Karpas-422 (cell line): Measurements from ENCODE around the gene PLAC9. TPM values are rescaled to one million over a fixed set of nuclear protein-coding genes. Genes with fewer than 3 reads are reported as not detected.
"Not testable (repeated sequence)": the region's sequence is repeated elsewhere in the genome, so short reads cannot be mapped to it uniquely, and the experiment has no call there.

ENCODE experiments used
- DNase-seq: peaks from one replicate; pipeline ENCODE4 v3.0.0-alpha.2; 2015
- H2AFZ ChIP-seq: fragments of 200-600 bp; sonication (generic); 2 replicates; pipeline ENCODE4 v1.6.1; 2014; ENCODE audit warnings: antibody characterized with exemption, low read length, mixed read lengths
- H3K27ac ChIP-seq: fragments of 200-600 bp; sonication (generic); 2 replicates; pipeline ENCODE4 v1.5.1; 2014; ENCODE audit warnings: mild to moderate bottlenecking, low read length, moderate library complexity
- H3K27me3 ChIP-seq: fragments of 200-600 bp; sonication (generic); 2 replicates; pipeline ENCODE4 v1.6.1; 2014; ENCODE audit warnings: low read length, mixed read lengths
- H3K36me3 ChIP-seq: fragments of 200-600 bp; sonication (generic); 2 replicates; pipeline ENCODE4 v1.6.1; 2014; ENCODE audit warnings: low read length, mixed read lengths; ENCODE audit not compliant: insufficient read depth
- H3K4me1 ChIP-seq: fragments of 200-600 bp; sonication (generic); 2 replicates; pipeline ENCODE4 v1.6.1; 2014; ENCODE audit warnings: mild to moderate bottlenecking, low read length, mixed read lengths
- H3K4me2 ChIP-seq: fragments of 200-600 bp; sonication (generic); 2 replicates; pipeline ENCODE4 v1.6.1; 2014; ENCODE audit warnings: low read length, low read depth, mild to moderate bottlenecking; ENCODE audit not compliant: poor library complexity, severe bottlenecking
- H3K4me3 ChIP-seq: fragments of 200-600 bp; sonication (generic); 2 replicates; pipeline ENCODE4 v1.5.1; 2014; ENCODE audit warnings: mild to moderate bottlenecking, antibody characterized with exemption, low read length, mixed read lengths
- H3K79me2 ChIP-seq: fragments of 200-600 bp; sonication (generic); 2 replicates; pipeline ENCODE4 v1.6.1; 2014; ENCODE audit warnings: mild to moderate bottlenecking, low read length, mixed read lengths
- H3K9ac ChIP-seq: fragments of 200-600 bp; sonication (generic); 2 replicates; pipeline ENCODE4 v1.6.0; 2014; ENCODE audit warnings: low read length
- H3K9me2 ChIP-seq: fragments of 200-600 bp; sonication (generic), shearing (Covaris generic); replicated peaks from 2 replicates; pipeline ENCODE4 v1.6.0; 2014; ENCODE audit warnings: mild to moderate bottlenecking, low read length, moderate library complexity; ENCODE audit not compliant: insufficient read depth
- H3K9me3 ChIP-seq: fragments of 300-700, 200-600 bp; sonication (generic); 2 replicates; pipeline ENCODE4 v1.6.1; 2014; ENCODE audit warnings: low read length, mixed read lengths
- H4K20me1 ChIP-seq: fragments of 200-600 bp; sonication (generic); 2 replicates; pipeline ENCODE4 v1.6.1; 2014; ENCODE audit warnings: mild to moderate bottlenecking, antibody characterized with exemption, low read length, low read depth; ENCODE audit not compliant: insufficient read depth
- total RNA-seq: library from RNA; depleted of rRNA; stranded (reverse); fragments of >200 nt; shearing (Covaris generic); gene quantifications from 2 replicates; pipeline ENCODE4 v1.2.3, GENCODE V29; 2014; ENCODE audit warnings: low replicate concordance

The PLAC9 gene
- total RNA-seq, 1 experiment from 2014 or later, result not detected

DNA sequence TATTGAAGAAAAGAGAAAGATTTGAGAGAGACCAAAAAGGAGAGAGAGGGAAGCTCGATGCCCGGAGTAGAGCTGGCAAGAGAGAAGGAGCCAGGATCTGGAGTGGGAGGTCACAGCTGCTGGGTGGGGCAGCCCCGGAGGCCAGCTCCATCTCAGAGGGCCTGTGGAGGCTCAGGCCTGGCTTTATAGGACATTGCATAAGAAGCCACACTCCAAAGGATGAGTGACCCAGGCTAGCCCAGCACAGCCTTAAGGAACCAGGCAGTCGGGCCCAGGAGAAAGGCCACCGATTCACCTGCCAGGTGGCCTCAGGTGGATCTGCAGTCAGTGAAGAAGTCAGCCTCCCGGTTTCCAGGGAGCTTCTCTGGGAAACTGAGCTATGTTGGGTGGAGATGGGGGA is 676 bp downstream of the PLAC9 start:
- no peak for DNase-seq
- Histone ChIP-seq H3K4me2 (no peak overlapping the region), H3K79me2 (no peaks in the 10 kb centered on the region), H3K9ac (no peak overlapping the region), H3K9me2 (no peaks in the 10 kb centered on the region), H3K4me3 (no peak overlapping the region), H4K20me1 (no peaks in the 10 kb centered on the region), H3K27me3 (no peaks in the 10 kb centered on the region), H3K9me3 (no peaks in the 10 kb centered on the region), H2AFZ (no peak overlapping the region), H3K36me3 (no peaks in the 10 kb centered on the region), H3K27ac (no peak overlapping the region), H3K4me1 (no peaks in the 10 kb centered on the region)

DNA sequence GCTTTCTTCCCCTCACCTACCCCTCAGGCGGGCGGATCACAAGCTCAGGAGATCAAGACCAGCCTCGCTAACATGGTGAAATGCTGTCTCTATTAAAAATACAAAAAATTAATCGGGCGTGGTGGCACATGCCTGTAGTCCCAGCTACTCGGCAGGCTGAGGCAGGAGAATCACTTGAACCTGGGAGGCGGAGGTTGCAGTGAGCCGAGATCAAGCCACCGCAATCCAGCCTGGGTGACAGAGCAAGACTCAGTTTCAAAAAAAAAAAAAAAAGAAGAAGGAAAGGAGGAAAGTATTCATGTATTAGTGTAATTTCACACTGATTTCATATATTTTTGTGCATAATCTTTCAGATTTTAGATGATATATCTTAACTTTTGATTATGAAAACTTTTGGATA is 1.2 kb downstream of the PLAC9 start:
- H3K9me3 ChIP-seq, H3K4me3 ChIP-seq, H2AFZ ChIP-seq, DNase-seq, H3K27me3 ChIP-seq, H3K79me2 ChIP-seq, H3K36me3 ChIP-seq, H3K9ac ChIP-seq, H3K27ac ChIP-seq, H3K4me1 ChIP-seq, H4K20me1 ChIP-seq, H3K4me2 ChIP-seq, H3K9me2 ChIP-seq: not testable (repeated sequence)

DNA sequence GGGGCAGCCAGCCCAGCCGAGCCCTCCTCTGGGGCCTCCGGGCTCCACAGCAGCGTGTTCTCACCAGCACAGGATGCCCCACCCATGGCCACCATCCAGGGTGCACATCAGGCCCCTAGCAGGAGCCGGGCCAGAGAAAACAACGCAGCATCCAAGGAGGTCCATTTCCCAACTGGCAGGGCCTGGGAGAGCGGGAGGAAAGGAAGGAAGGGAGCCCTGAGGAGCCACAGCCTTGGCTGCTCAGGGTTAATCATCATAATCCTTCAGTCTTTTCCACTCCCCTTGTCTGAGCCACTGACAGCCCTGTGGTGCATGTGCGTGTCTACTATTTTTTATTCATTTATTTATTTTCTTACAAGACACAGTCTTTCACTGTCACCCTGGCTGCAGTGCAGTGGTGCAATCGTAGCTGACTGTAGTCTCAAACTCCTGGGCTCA is 3.6 kb downstream of the PLAC9 start:
- no peaks in the 10 kb centered on the region for H3K79me2 ChIP-seq
- H2AFZ ChIP-seq, result no peak overlapping the region
- no peak overlapping the region for H3K9ac ChIP-seq
- H3K36me3 ChIP-seq, result no peaks in the 10 kb centered on the region
- H3K27ac ChIP-seq, result no peak overlapping the region
- no peaks in the 10 kb centered on the region for H3K9me3 ChIP-seq
- H3K4me3 ChIP-seq, result no peak overlapping the region
- no peak overlapping the region for H3K4me2 ChIP-seq
- H3K9me2 ChIP-seq, result no peaks in the 10 kb centered on the region
- no peaks in the 10 kb centered on the region for H3K27me3 ChIP-seq
- H3K4me1 ChIP-seq, result no peaks in the 10 kb centered on the region
- H4K20me1 ChIP-seq, result no peaks in the 10 kb centered on the region
- no peak for DNase-seq

DNA sequence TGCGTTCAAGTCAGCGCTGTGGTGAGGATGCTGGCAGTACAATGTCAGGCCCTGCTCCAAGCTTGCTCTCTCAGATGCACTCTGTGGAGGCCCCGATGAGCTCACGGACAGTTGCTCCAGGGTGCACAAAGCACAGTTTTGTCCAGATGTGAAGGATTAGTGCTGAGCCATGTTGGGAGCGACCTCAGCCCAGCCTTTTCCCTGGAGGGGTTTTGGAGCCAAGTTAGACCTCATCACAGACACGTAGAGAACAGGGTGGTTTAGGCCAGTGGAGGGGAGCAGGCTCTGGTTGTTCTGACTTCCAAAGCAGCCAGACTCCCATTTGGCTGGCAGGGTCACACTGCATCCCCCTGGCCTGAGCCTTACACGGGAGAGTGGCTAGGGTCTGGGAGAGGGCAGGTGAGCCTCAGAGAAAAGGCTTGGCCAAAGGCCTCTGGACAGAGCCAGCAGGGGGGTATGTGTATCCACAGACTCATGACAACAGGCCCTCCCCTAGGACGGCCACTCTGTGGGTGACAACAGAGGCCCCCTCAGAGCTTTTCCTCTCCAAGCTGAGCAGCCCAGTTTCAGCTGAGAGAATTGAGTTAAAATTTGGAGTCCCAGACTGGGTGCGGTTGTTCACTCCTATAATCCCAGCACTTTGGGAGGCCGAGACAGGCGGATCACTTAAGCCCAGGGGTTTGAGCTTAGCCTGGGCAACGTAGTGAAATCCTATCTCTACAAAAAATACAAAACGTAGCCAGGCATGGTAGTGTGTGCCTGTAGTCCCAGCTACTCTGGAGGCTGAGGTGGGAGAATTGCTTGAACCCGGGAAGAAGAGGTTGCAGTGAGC is 4.7 kb downstream of the PLAC9 start:
- no peaks in the 10 kb centered on the region for H3K9me2 ChIP-seq
- H3K36me3 ChIP-seq, result no peaks in the 10 kb centered on the region
- no peak overlapping the region for H3K4me3 ChIP-seq
- H3K27ac ChIP-seq, result no peak overlapping the region
- DNase-seq, result no peak
- no peaks in the 10 kb centered on the region for H3K4me1 ChIP-seq
- H4K20me1 ChIP-seq, result no peaks in the 10 kb centered on the region
- no peaks in the 10 kb centered on the region for H3K9me3 ChIP-seq
- no peak overlapping the region for H2AFZ ChIP-seq
- H3K27me3 ChIP-seq, result no peaks in the 10 kb centered on the region
- no peak overlapping the region for H3K4me2 ChIP-seq
- H3K9ac ChIP-seq, result no peak overlapping the region
- no peaks in the 10 kb centered on the region for H3K79me2 ChIP-seq

DNA sequence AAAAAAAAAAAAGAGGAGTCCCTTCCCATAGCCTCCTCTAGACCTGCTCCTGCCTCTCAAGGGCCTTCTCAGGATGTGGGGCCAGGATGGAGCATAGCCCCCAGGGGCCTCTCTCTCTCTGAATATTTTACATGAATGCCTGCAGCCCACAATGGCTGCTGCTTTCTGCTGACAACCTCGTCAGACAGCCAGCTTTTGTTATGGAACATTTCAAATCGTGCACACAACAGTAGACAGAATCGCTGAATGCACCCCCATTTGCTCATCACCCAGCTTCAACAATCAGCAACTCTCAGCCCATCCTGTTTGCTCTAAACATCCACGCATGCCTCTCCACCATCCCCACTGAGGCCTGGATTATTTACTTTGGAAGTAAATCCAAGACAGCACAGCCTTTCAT is 5.4 kb downstream of the PLAC9 start:
- Histone ChIP-seq H3K27me3 (no peaks in the 10 kb centered on the region), H3K9me3 (no peaks in the 10 kb centered on the region), H3K27ac (no peak overlapping the region)

DNA sequence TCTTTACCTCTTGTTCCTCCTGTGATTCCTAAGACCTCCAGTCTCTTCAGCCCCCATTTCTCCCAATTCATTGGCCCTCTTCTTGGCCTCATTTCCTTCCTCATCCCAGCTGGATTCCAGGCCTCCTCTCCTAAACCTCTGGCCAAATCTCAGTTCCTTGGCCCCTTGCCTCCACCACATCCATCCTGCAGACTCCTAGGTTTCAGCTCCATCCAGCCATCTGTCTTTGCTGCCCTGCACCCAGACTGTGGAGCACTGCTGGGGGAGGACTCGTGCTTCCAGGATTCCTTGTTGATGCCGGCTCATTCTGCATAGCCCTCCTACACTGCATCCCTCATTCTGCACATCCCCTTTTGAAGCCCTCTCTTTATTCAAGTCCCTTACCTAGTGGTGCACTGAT is 6.7 kb downstream of the PLAC9 start:
- H3K27me3 ChIP-seq, result no peaks in the 10 kb centered on the region
- H3K4me3 ChIP-seq, result no peak overlapping the region
- no peaks in the 10 kb centered on the region for H3K9me2 ChIP-seq
- no peak overlapping the region for H3K4me2 ChIP-seq
- no peaks in the 10 kb centered on the region for H4K20me1 ChIP-seq
- no peak overlapping the region for H3K9ac ChIP-seq
- no peaks in the 10 kb centered on the region for H3K9me3 ChIP-seq
- H3K36me3 ChIP-seq, result no peaks in the 10 kb centered on the region
- H3K79me2 ChIP-seq, result no peaks in the 10 kb centered on the region
- no peak overlapping the region for H3K27ac ChIP-seq
- H2AFZ ChIP-seq, result no peak overlapping the region
- no peaks in the 10 kb centered on the region for H3K4me1 ChIP-seq
- DNase-seq, result no peak

More for the DNA sequence above, 5.4 kb downstream of the PLAC9 start:
- Histone ChIP-seq H3K9ac (no peak overlapping the region), H4K20me1 (no peaks in the 10 kb centered on the region), H3K9me2 (no peaks in the 10 kb centered on the region), H3K36me3 (no peaks in the 10 kb centered on the region), H3K4me3 (no peak overlapping the region), H3K79me2 (no peaks in the 10 kb centered on the region), H2AFZ (no peak overlapping the region), H3K4me2 (no peak overlapping the region), H3K4me1 (no peaks in the 10 kb centered on the region)
- DNase-seq, result no peak

DNA sequence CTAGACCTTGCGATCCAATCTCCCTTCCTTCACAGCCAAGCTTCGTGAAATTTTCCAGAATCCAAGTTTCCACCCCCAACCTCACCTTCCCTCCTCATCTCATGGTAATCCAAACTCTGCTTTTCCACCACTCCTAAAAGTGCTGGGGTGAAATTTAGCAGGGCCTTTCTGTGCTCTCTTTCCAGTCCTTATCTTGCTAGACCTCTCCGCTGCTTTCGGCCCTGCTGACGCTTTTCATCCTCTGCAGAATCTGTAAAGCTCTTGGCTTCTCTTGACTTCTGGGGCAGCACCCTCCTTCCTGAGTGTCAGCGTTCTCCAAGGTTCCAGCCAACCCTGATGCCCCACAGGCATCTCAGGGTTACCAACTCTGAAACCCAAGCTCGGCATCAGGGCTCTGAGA is 7.7 kb downstream of the PLAC9 start:
- no peaks in the 10 kb centered on the region for H3K4me1 ChIP-seq
- no peaks in the 10 kb centered on the region for H3K9me2 ChIP-seq
- H3K36me3 ChIP-seq, result no peaks in the 10 kb centered on the region
- no peak overlapping the region for H3K27ac ChIP-seq
- H3K9ac ChIP-seq, result no peak overlapping the region
- no peaks in the 10 kb centered on the region for H3K27me3 ChIP-seq
- no peaks in the 10 kb centered on the region for H3K9me3 ChIP-seq
- H3K4me3 ChIP-seq, result no peak overlapping the region
- no peaks in the 10 kb centered on the region for H4K20me1 ChIP-seq
- no peak for DNase-seq
- no peaks in the 10 kb centered on the region for H3K79me2 ChIP-seq
- no peak overlapping the region for H3K4me2 ChIP-seq
- H2AFZ ChIP-seq, result no peak overlapping the region

DNA sequence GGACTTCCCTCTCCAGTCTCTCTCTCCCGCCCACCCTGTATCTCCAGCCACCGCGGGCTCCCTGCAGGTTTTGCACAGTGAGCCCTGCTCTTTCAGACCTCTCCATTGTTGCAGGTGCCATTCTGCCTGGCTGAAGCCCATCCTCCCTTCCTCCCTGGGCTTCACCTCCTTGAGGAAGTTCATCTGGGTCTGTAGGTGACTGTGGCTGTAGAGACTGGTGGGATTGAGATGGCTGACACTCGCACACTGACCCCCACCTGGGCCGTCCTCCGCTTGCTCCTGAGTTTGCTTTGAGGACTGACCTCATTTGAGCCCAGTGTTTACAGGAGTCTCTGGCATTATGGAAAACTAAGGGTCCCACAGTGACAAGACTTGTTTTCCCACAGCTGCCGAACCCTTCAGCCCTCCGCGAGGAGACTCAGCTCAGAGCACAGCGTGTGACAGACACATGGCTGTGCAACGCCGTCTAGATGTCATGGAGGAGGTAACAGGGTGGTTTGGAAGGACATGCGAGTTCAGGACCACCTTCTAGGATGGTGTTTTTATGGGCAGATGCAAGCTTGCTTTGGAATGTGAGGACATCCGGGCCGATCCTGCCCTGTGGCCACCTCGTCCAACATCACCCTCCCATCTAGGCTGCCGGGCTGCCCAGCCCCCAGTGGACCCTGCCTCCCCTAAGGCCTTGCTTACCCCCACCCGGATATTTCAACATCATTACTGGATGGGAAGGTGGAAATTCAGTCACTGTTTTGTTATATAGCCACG is 9.3 kb downstream of the PLAC9 start:
- Histone ChIP-seq H2AFZ (no peak overlapping the region), H3K9ac (no peak overlapping the region), H3K79me2 (no peaks in the 10 kb centered on the region), H3K36me3 (no peaks in the 10 kb centered on the region), H3K27me3 (no peaks in the 10 kb centered on the region), H3K4me3 (no peak overlapping the region), H3K4me2 (no peak overlapping the region), H3K27ac (no peak overlapping the region), H3K9me3 (no peaks in the 10 kb centered on the region), H4K20me1 (no peaks in the 10 kb centered on the region), H3K9me2 (no peaks in the 10 kb centered on the region), H3K4me1 (no peaks in the 10 kb centered on the region)
- no peak for DNase-seq
